Measurements from ENCODE around the gene WIPF1. TPM values are rescaled to one million over a fixed set of nuclear protein-coding genes. Genes with fewer than 3 reads are reported as not detected.

WIPF1 gene
- total RNA-seq, 4 donors from 2014 or later, result 2.2 to 17.5 (median 6.0) TPM

GRCh38 chr2:174632841-174633622 lies 35.4 kb upstream of the WIPF1 start:
- no peaks in the 10 kb centered on the region for H3K36me3 ChIP-seq
- peaks cover 0 to 54% (median 19%) of the 10 kb centered on the region in 3 donors for H3K4me1 ChIP-seq
- no peak for TF ChIP-seq POLR2A (IDR thresholded peaks at IDR 0.05)
- WGBS, 2 donors, result 49 to 52% methylated on average over 7 of the region's 7 CpGs
- H3K9me3 ChIP-seq, result no peaks in the 10 kb centered on the region
- peak overlapping the region; percentile 25 to 81 (median 68) for H3K27ac ChIP-seq
- no peak for DNase-seq
- no peaks in the 10 kb centered on the region for H3K27me3 ChIP-seq
- intact Hi-C loops (cut with DNase I), result no loop called here
- H3K4me3 ChIP-seq, result peak overlapping the region; percentile 0 to 56 (median 26)

DNA sequence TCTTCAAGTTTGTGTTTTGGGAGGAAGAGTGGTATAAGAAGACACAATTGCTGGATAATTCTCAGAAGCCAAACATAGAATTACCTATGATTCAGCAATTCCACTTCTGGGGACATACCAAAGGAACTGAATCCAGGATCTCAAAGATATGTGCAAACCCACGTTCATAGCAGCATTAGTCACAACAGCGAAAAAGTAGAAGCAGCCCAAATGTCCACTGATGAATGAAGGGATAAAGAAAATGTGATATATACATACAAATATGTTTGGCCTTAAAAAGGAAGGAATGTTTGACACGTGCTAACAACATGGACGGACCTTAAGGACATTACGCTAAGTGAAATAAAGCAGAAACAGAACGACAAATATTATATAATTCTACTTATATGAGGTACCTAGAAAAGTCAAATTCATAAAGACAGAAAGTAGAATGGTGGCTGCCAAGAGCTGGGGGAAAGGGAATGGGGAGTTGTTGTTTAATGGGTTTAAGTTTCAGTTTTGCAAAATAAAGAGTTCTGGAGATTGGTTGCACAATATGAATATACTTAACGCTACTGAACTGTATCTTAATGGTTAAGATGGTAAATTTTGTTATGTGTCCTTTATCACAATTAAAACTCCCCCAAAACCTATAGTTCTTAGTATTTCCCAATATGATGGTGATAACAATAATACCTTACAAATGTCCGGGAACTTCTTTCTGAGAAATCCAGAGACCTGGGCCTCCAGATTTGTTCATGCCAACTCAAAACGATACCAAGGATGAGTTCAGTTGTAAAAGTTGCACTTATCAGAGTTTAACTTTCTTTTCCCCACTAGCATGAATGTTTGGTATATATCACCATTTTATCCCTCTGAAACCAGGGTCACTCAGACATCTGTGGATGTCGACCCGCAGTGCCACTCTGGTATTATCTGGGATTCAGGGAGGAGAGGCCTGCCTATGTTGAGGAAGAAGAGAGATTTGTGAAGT lies 33.7 kb upstream of the WIPF1 start:
- Histone ChIP-seq H3K4me3 (no peak overlapping the region), H3K9me3 (no peaks in the 10 kb centered on the region), H3K4me1 (peaks cover 0 to 52% (median 19%) of the 10 kb centered on the region in 3 donors), H3K36me3 (no peaks in the 10 kb centered on the region), H3K27ac (no peak overlapping the region), H3K27me3 (no peaks in the 10 kb centered on the region)
- no peak for DNase-seq
- WGBS, 2 donors, result 76 to 85% methylated on average over 11 of the region's 11 CpGs
- TF ChIP-seq, protein P1, sequence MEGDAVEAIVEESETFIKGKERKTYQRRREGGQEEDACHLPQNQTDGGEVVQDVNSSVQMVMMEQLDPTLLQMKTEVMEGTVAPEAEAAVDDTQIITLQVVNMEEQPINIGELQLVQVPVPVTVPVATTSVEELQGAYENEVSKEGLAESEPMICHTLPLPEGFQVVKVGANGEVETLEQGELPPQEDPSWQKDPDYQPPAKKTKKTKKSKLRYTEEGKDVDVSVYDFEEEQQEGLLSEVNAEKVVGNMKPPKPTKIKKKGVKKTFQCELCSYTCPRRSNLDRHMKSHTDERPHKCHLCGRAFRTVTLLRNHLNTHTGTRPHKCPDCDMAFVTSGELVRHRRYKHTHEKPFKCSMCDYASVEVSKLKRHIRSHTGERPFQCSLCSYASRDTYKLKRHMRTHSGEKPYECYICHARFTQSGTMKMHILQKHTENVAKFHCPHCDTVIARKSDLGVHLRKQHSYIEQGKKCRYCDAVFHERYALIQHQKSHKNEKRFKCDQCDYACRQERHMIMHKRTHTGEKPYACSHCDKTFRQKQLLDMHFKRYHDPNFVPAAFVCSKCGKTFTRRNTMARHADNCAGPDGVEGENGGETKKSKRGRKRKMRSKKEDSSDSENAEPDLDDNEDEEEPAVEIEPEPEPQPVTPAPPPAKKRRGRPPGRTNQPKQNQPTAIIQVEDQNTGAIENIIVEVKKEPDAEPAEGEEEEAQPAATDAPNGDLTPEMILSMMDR (IDR thresholded peaks at IDR 0.05), result no peak
- no peak for TF ChIP-seq POLR2A (IDR thresholded peaks at IDR 0.05)
- intact Hi-C loops (cut with DNase I), result no loop called here

- Histone ChIP-seq H3K9me3 (no peaks in the 10 kb centered on the region), H3K27ac (no peak overlapping the region), H3K36me3 (no peaks in the 10 kb centered on the region), H3K27me3 (no peaks in the 10 kb centered on the region), H3K4me3 (no peak overlapping the region), H3K4me1 (peaks cover 0 to 40% (median 17%) of the 10 kb centered on the region in 3 donors)
- TF ChIP-seq, protein P1 (IDR thresholded peaks at IDR 0.05), result no peak
- no peak for TF ChIP-seq POLR2A (IDR thresholded peaks at IDR 0.05)
- 81 to 90% methylated on average over 3 of the region's 3 CpGs for WGBS, 2 donors
- DNase-seq, result no peak
- intact Hi-C loops (cut with DNase I), result no loop called here
These were observed 32.5 kb upstream of the WIPF1 start for GRCh38 chr2:174630107-174630506.

GRCh38 chr2:174629506-174629905 lies 31.9 kb upstream of the WIPF1 start:
- Histone ChIP-seq H3K9me3 (no peaks in the 10 kb centered on the region), H3K27ac (no peak overlapping the region), H3K4me3 (no peak overlapping the region), H3K36me3 (peaks cover 0 to 4% (median 0%) of the 10 kb centered on the region in 3 donors), H3K27me3 (no peaks in the 10 kb centered on the region), H3K4me1 (peaks cover 0 to 34% (median 11%) of the 10 kb centered on the region in 3 donors)
- no peak for DNase-seq
- 78 to 88% methylated on average over 6 of the region's 6 CpGs for WGBS, 2 donors
- intact Hi-C loops (cut with DNase I), result no loop called here
- TF ChIP-seq POLR2A (IDR thresholded peaks at IDR 0.05), result no peak
- TF ChIP-seq, protein P1 (IDR thresholded peaks at IDR 0.05), result no peak

- H3K27me3 ChIP-seq, result no peaks in the 10 kb centered on the region
- H3K4me3 ChIP-seq, result no peak overlapping the region
- 93 to 98% methylated on average over 2 of the region's 2 CpGs for WGBS, 2 donors
- H3K9me3 ChIP-seq, result no peaks in the 10 kb centered on the region
- peaks cover 0 to 4% (median 0%) of the 10 kb centered on the region in 3 donors for H3K36me3 ChIP-seq
- H3K4me1 ChIP-seq, result peaks cover 0 to 26% (median 6%) of the 10 kb centered on the region in 3 donors
- TF ChIP-seq, protein P1 (IDR thresholded peaks at IDR 0.05), result no peak
- DNase-seq, result no peak
- intact Hi-C loops (cut with DNase I), result no loop called here
- no peak overlapping the region for H3K27ac ChIP-seq
These were observed 31.0 kb upstream of the WIPF1 start for GRCh38 chr2:174628528-174629169.

Data from esophagus squamous epithelium (tissue), 5 donors.